Effector memory CD8-positive, alpha-beta T cell (primary cell): ENCODE results near the gene SPAAR.

Experiments
- ATAC-seq: fragments of 150-1000 bp; cut with Tn5 transposase; replicated peaks from 2 replicates; pipeline ENCODE4 v1.10.0; 2021; ENCODE audit warnings: mild to moderate bottlenecking, moderate library complexity
- DNase-seq, 3 experiments: peaks; one replicate each; pipeline ENCODE4 v3.0.0; 2021
- H3K27ac Mint-ChIP-seq, 2 donors: one replicate each; pipeline ENCODE4 v1.8.0; 2022; ENCODE audit warnings: mild to moderate bottlenecking in 2 of 2, mixed read lengths in 2 of 2, moderate library complexity in 2 of 2
- H3K27me3 Mint-ChIP-seq, 2 donors: one replicate each; pipeline ENCODE4 v1.8.0; 2022; ENCODE audit warnings: mixed read lengths in 2 of 2
- H3K36me3 Mint-ChIP-seq: one replicate; pipeline ENCODE4 v1.8.0; 2022; ENCODE audit warnings: mild to moderate bottlenecking, moderate library complexity, mixed read lengths; ENCODE audit not compliant: insufficient read depth
- H3K4me1 Mint-ChIP-seq, 2 donors: one replicate each; pipeline ENCODE4 v1.8.0; 2022; ENCODE audit warnings: low read depth in 2 of 2, mixed read lengths in 2 of 2
- H3K4me3 Mint-ChIP-seq, 2 donors: one replicate each; pipeline ENCODE4 v1.8.0; 2022; ENCODE audit warnings: mild to moderate bottlenecking in 2 of 2, mixed read lengths in 2 of 2, moderate library complexity in 2 of 2
- H3K9me3 Mint-ChIP-seq, 2 donors: one replicate each; pipeline ENCODE4 v1.8.0; 2022; ENCODE audit warnings: mixed read lengths in 2 of 2

Gene SPAAR

DNA sequence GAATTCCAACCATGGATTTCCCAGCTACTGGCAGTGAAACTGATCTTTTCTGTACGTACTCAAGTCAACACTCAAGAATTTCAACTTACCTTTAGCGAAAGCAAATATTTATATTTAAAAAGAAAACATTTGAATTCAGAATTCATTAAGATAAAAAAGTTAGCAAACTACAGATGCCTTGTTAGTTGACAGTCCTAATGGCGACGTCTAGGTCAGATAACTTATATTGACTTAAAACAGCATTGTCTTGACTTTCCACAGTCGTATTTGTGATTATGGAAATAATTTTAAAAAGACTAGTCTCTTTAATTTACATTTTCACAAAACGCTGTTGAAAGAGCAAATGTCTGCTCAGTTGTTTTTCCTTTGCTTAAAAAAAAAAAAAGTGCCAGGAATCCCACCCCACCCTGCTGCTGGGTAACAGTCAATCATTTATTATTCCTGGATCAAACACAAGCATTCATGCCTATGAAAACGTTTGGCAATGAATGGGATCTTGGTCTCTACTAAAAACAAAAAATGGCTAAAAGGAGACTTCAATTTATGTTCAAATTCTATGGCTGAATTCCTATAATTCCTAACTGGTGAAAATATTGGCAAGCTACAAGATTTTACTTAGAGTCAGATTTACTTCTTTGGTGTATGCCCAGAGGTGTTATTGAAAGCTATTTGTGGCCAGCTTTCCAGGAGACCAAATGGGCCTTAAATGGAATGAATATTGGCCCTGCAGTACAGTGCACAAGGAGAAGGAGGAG, 26.6 kb downstream of the SPAAR start:
- H3K27ac Mint-ChIP-seq: no peak overlapping the region
- no peak for DNase-seq
- H3K4me3 Mint-ChIP-seq: no peak overlapping the region
- no peak for ATAC-seq
- H3K36me3 Mint-ChIP-seq: peaks cover 3% of the 10 kb centered on the region
- H3K27me3 Mint-ChIP-seq: no peaks in the 10 kb centered on the region
- no peaks in the 10 kb centered on the region for H3K9me3 Mint-ChIP-seq
- peaks cover 6 to 7% of the 10 kb centered on the region in 2 donors for H3K4me1 Mint-ChIP-seq

DNA sequence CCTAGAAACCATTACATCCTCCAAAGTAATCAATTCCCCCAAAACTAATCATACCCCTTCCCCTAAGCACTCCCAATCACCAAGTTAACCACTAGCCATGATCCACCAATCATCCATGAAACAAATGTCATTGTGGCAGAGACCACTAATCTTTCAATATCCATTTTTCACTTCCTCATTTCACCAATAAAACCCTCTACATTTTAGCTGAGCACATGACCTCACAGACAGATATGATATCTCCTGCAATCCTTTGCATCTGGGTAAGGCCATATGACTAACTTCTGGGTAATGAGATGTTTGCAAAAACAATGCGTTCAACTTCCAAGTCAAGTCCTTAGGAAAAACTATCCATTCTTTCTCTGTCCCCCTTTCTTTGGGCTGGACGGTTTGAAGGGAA, 27.9 kb downstream of the SPAAR start:
- Mint-ChIP-seq H3K27ac (no peak overlapping the region), H3K4me3 (no peak overlapping the region), H3K9me3 (no peaks in the 10 kb centered on the region), H3K27me3 (no peaks in the 10 kb centered on the region), H3K4me1 (peaks cover 6 to 8% of the 10 kb centered on the region in 2 donors), H3K36me3 (peaks cover 3% of the 10 kb centered on the region)
- ATAC-seq (no peak), DNase-seq (no peak)

DNA sequence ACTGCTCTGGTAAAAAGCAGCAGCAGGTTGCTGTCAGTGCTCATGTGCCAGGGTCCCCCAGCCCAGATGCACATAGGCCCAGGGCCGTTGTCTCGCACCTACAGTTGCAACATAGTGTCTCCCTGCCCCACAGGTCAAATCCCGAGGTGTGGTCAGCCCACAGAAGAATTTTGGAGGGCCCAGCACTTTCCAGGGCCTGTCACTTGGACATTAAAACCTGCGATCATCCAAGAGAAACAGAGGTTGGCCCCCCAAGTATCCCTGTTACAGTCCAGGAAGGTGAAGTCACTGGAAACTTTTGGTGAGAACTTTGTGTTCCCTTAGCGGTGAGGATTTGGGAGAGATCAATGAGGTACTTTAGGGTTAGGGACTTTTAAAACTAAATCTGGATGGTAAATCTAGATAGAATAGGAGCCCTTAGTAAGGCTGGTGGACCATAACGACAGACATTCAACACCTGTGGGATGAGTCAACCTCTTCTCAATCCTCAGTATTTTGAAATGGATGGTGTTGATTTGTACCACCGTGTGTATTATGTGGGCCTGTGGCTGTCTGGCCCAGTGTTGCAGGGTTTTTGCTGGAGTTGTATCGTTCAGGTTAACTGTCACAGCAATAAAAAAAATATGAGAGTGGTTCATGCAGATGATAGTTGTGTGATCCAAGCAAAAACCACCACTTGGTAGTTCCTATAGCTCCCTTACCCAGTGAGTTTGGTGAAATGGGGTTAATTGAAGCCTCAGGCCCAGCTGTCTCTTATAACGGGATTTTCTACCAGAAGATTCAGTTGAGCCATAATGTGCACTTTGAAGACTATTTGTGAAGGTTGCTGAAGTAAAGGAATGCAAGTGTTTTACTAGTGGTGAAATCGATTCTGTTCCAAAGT, 29.4 kb downstream of the SPAAR start:
- no peak for ATAC-seq

DNA sequence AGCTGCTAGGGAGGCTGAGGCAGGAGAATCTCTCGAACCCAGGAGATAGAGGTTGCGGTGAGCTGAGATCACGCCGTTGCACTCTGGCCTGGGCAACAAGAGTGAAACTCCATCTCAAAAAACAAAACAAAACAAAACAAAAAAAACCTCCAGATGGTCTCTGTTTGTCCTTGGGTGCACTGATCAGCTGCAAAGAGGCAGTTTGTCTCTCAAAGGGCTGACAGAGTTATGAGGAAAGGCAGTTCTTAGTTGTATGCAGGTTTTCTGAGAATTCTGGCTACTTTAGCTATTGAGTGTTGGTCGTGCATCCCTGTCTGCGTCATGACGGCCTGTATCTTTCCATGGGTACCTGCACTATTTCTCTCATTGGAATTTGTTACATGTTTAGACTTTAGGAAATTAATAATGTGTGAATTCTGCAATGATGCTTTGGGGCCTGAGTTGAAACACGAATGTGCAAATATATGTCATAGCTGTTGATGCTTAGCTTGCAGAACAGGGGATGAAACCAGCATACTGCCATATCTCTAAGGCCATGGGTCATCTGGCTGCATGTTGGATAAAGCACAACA, 30.5 kb downstream of the SPAAR start:
- peaks cover 2% of the 10 kb centered on the region for H3K36me3 Mint-ChIP-seq
- no peak overlapping the region for H3K4me3 Mint-ChIP-seq
- no peaks in the 10 kb centered on the region for H3K27me3 Mint-ChIP-seq
- H3K9me3 Mint-ChIP-seq: no peaks in the 10 kb centered on the region
- DNase-seq (no peak), ATAC-seq (no peak)
- peaks cover 8% of the 10 kb centered on the region in 2 donors for H3K4me1 Mint-ChIP-seq
- peak overlapping the region in 1 of 2 donors; percentile 17 for H3K27ac Mint-ChIP-seq

More for the DNA sequence above, 29.4 kb downstream of the SPAAR start:
- Mint-ChIP-seq H3K27ac (no peak overlapping the region), H3K27me3 (no peaks in the 10 kb centered on the region), H3K36me3 (peaks cover 3% of the 10 kb centered on the region), H3K9me3 (no peaks in the 10 kb centered on the region), H3K4me3 (no peak overlapping the region), H3K4me1 (peaks cover 8% of the 10 kb centered on the region in 2 donors)
- no peak for DNase-seq

DNA sequence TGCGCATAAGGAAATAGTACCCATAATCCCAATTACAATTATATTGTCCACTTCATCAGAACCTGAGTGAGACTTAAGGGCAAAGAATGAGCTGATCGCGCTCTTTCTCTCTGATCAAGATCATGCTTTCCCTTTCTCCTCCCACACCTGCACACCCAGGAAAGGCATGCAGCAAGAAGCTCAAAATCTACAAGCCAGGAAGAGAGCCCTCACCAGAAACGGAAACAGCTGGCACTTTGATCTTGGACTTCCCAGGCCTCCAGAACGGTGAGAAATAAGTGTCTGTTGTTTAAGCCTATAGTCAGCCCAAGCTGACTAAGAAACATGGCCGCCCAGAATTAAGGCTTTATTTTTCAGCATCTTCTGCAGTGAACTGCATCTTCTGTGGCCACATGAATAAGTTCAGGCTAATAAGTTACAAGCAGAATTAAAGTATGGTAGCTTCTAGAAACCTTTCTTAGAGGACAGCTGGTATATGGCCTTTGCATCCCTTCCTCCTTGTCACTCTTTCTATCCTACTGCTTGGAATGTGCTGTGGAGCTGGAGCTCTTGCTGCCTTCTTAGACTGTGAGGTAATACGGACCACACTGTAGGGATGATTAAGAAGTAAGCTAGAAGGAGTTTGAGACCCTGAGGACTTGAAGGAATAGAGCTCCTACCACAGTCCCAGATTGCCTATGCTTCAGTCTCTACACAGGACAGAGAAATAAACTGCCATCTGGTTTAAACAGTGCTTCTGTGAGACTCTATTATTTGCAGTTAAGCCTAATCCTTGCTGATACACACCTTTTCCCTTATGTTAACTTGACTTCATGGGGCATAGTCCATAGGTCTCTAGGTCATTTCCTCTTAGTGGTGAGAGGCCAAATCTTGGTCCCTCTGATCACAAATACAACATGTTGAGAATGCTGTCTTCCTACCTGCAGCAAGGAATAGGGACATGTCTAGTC, 31.4 kb downstream of the SPAAR start:
- Mint-ChIP-seq H3K4me3 (no peak overlapping the region), H3K36me3 (peaks cover 3% of the 10 kb centered on the region)

DNA sequence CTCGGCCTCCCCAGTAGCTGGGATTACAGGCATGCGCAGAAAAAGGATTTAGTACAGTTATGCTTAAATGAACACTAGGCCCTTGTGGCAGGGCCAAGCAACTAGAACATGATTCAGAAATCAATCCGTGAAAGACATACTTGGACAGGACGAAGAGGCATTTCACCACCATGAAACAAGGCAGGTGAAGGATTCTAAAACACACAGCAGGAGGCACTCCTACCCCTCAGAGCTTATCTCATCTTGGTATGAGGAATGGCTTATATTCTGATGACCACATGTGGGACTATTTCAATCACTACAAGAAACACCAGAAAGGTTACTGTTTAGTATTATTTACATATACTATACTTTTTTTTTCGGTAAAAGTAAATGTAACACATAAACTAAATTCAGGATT, 33.0 kb downstream of the SPAAR start:
- Mint-ChIP-seq H3K9me3 (no peaks in the 10 kb centered on the region), H3K4me3 (no peak overlapping the region), H3K36me3 (peaks cover 3% of the 10 kb centered on the region), H3K27ac (peak overlapping the region in 1 of 2 donors; percentile 63), H3K27me3 (no peaks in the 10 kb centered on the region), H3K4me1 (peaks cover 12% of the 10 kb centered on the region in 2 donors)
- ATAC-seq: no peak
- DNase-seq: no peak

More for the DNA sequence above, 31.4 kb downstream of the SPAAR start:
- Mint-ChIP-seq H3K4me1 (peaks cover 10 to 11% of the 10 kb centered on the region in 2 donors), H3K9me3 (no peaks in the 10 kb centered on the region), H3K27me3 (no peaks in the 10 kb centered on the region), H3K27ac (peak overlapping the region in 1 of 2 donors; percentile 17)
- ATAC-seq (peak; percentile 44), DNase-seq (no peak)

DNA sequence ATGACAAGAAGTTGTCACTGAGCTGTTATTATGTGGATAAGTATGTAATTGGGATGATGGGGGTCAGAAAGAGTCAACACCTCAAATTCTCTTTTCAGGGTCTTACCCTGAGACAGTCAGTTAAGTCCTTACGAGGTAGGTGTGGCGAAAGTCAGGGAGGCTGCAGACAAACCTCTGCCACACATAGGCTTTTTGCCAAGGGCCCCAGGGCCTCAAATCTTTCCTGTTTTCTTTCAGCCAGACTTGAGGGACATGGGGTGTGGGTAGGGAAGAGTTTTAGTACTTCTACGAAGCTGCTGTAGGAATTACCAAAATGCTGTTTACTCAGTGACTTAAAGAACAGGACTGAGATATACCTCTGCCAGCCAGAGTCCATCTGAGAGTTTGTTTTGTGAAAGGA, 34.9 kb downstream of the SPAAR start:
- Mint-ChIP-seq H3K36me3 (peaks cover 3% of the 10 kb centered on the region), H3K27ac (no peak overlapping the region), H3K9me3 (no peaks in the 10 kb centered on the region), H3K27me3 (peaks cover 9% of the 10 kb centered on the region in 2 donors), H3K4me1 (peaks cover 12% of the 10 kb centered on the region in 2 donors), H3K4me3 (no peak overlapping the region)
- no peak for ATAC-seq
- no peak for DNase-seq

DNA sequence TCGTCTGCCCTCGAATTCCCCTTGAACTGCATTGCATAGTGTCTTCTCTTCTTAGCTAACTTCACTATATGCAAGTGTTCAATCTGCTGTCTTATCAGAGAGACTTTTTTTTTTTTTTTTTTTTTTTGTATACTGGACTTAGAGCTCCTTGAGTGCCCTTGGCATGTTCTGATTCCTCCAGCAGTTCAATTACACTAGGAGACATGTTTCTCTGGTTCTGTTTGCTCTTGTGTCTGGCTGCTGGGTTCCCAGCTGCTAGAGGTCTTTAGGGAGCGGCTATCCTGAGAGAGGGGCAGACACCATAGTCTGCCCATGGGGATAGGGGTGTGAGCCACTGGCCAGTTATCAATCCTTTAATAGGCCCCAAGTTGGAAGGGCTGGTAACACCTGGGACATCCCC, 35.6 kb downstream of the SPAAR start:
- H3K27me3 Mint-ChIP-seq: peaks cover 13 to 16% of the 10 kb centered on the region in 2 donors
- DNase-seq (no peak), ATAC-seq (no peak)
- no peak overlapping the region for H3K27ac Mint-ChIP-seq
- H3K36me3 Mint-ChIP-seq: peaks cover 3% of the 10 kb centered on the region
- H3K9me3 Mint-ChIP-seq: no peaks in the 10 kb centered on the region
- H3K4me3 Mint-ChIP-seq: no peak overlapping the region
- peaks cover 12% of the 10 kb centered on the region in 2 donors for H3K4me1 Mint-ChIP-seq

DNA sequence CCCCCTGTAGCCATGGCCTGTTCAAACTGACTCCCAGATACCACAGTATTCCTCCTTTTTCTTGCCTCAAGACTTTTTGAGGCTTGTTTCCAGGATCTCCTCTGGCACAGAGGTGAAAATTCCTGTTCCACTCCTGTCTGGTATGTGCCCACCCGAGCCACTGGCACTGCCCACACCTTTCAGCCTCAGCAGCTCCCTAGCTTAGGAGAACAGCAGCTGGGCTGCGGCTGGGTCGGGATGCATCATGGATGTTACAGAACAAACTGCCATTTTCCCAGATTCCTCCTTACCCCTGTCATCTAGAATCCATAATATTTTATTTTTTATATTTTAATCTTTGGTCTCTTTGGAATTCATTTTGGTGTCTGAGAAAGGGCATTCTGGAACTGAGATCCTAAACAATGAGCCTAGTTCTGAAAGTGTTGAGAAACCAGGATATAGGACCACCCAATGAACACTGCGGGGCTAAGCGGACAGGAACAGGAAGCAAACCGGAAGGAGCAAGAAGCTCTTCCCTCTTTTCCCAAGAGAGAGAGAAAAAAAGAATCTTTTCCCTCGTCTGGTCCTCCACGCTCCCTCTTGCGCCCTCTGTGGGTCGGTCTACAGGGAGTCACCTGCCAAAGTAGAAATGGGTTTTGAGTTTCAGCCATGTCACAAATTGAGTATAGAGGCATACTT, 36.2 kb downstream of the SPAAR start:
- no peak overlapping the region for H3K4me3 Mint-ChIP-seq
- peaks cover 6% of the 10 kb centered on the region for H3K36me3 Mint-ChIP-seq
- ATAC-seq (peak; percentile 44), DNase-seq (peak; percentile 32 to 46 (median 41))
- H3K27ac Mint-ChIP-seq: no peak overlapping the region
- no peaks in the 10 kb centered on the region for H3K9me3 Mint-ChIP-seq
- peaks cover 10% of the 10 kb centered on the region in 2 donors for H3K4me1 Mint-ChIP-seq
- peaks cover 13 to 22% of the 10 kb centered on the region in 2 donors for H3K27me3 Mint-ChIP-seq

DNA sequence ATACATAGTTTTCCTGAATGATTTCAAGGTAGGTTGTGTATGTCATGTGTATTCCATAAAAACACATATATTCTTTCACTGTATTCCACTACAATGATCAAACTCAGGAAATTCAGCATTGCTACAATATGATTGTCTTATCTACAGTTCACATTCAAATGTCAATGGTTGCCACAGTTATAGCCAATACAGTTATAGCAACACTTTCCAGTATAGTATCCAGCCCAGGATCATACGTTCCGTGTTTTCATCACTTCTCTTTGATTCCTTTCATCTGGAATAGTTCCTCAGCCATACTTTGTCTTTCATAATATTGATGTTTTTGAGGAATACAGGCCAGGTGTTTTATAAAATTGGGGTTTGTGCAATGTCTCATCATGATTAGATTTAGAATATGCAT, 39.2 kb downstream of the SPAAR start:
- ATAC-seq (no peak), DNase-seq (no peak)
- Mint-ChIP-seq H3K4me3 (no peak overlapping the region), H3K27ac (no peak overlapping the region), H3K4me1 (peaks cover 4 to 5% of the 10 kb centered on the region in 2 donors), H3K27me3 (peaks cover 25 to 43% of the 10 kb centered on the region in 2 donors), H3K9me3 (no peaks in the 10 kb centered on the region), H3K36me3 (peaks cover 6% of the 10 kb centered on the region)

DNA sequence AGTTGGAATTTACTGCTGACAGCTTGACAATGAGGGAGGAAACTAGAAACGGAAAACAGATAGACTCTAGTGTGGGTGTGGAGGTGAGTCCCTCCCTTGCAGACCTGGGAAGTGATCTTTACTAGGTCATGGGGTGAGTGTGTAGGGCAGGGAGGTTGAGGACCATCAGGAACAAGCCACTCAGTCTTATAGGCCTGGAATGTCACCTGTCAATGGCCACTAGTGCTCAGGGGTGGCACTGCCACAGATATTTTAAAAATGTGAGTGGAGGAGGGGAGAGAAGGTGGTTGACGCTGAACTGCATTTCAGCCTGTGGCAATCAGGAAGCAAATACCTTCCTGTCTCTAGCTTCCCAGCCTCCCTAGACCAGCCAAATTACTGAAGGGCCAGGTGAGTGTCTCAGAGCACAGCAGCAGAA, 39.6 kb downstream of the SPAAR start:
- Mint-ChIP-seq H3K27me3 (peaks cover 25 to 47% of the 10 kb centered on the region in 2 donors), H3K4me1 (peaks cover 4 to 5% of the 10 kb centered on the region in 2 donors), H3K4me3 (no peak overlapping the region), H3K36me3 (peaks cover 6% of the 10 kb centered on the region), H3K9me3 (no peaks in the 10 kb centered on the region), H3K27ac (no peak overlapping the region)
- DNase-seq: no peak
- ATAC-seq: no peak

DNA sequence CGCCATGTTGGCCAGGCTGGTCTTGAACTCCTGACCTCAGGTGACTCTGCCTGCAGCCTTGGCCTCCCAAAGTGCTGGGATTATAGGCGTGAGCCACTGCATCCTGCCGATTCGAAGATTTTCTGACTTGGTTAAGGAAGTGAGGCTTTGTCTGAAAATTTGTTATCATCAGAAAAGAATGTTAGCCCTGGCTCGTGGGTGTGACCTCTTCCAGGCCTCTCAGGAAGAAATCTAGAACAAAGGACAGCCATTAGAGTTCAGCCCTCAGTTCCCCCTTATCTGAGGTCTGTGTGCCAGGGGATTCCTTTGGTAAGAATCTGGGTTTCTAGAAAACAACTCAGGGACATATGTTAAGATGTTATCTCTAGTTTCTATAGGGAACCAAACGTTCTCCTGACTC, 42.4 kb downstream of the SPAAR start:
- Mint-ChIP-seq H3K9me3 (no peaks in the 10 kb centered on the region), H3K27me3 (peaks cover 36 to 63% of the 10 kb centered on the region in 2 donors), H3K36me3 (peaks cover 3% of the 10 kb centered on the region), H3K4me1 (peaks cover 0 to 7% of the 10 kb centered on the region in 2 donors), H3K27ac (no peak overlapping the region), H3K4me3 (no peak overlapping the region)
- no peak for DNase-seq
- ATAC-seq: no peak
